HUES48 (cell line): ENCODE data around the gene CDON.

ENCODE experiments used
- H3K27ac ChIP-seq: one replicate; pipeline ENCODE4 v1.7.0; 2013; ENCODE audit warnings: low read depth, low read length, inconsistent platforms
- H3K27me3 ChIP-seq: 2 replicates; pipeline ENCODE4 v1.6.1; 2013; ENCODE audit warnings: mild to moderate bottlenecking, low read length; ENCODE audit not compliant: control insufficient read depth, insufficient read depth
- H3K36me3 ChIP-seq: 2 replicates; pipeline ENCODE4 v1.6.1; 2013; ENCODE audit warnings: low read length; ENCODE audit not compliant: control insufficient read depth, insufficient read depth
- H3K4me1 ChIP-seq: 2 replicates; pipeline ENCODE4 v1.6.1; 2013; ENCODE audit warnings: mild to moderate bottlenecking, low read length; ENCODE audit not compliant: control insufficient read depth, insufficient read depth
- H3K4me3 ChIP-seq: 2 replicates; pipeline ENCODE4 v1.5.1; 2013; ENCODE audit warnings: mild to moderate bottlenecking, low read depth, low read length
- H3K9ac ChIP-seq: 2 replicates; pipeline ENCODE4 v1.6.1; 2013; ENCODE audit warnings: mild to moderate bottlenecking, low read depth, low read length, moderate library complexity
- H3K9me3 ChIP-seq: 2 replicates; pipeline ENCODE4 v1.6.1; 2013; ENCODE audit warnings: low read length; ENCODE audit not compliant: control insufficient read depth, insufficient read depth

The CDON gene

GRCh38 chr11:126011754-126012153 is 50.9 kb downstream of the CDON start:
- H3K27me3 ChIP-seq = no peaks in the 10 kb centered on the region
- no peaks in the 10 kb centered on the region for H3K9me3 ChIP-seq
- peaks cover 53% of the 10 kb centered on the region for H3K36me3 ChIP-seq
- H3K9ac ChIP-seq = no peak overlapping the region
- H3K27ac ChIP-seq = no peak overlapping the region
- no peak overlapping the region for H3K4me3 ChIP-seq
- H3K4me1 ChIP-seq = no peaks in the 10 kb centered on the region

DNA sequence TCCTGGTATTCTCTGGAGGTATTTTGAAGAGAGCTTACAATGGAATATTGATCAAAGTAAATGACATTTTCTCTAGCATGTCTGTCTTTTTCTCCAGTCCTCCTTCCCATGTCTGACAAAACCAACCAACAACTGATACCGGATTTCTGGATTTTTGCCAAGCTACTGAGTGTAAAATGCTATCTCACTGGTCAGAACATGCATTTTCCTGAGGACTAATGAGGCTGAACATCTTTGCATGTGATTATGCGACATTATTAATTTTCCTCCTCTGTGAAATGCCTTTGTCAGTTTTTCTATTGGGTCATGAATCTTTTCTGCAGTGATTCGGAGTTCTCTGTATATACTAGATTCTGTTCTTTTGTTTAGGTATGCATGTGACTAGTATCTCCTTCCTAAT is 51.4 kb downstream of the CDON start:
- H3K36me3 ChIP-seq = peaks cover 52% of the 10 kb centered on the region
- no peaks in the 10 kb centered on the region for H3K27me3 ChIP-seq
- no peak overlapping the region for H3K4me3 ChIP-seq
- no peaks in the 10 kb centered on the region for H3K4me1 ChIP-seq
- H3K9me3 ChIP-seq = no peaks in the 10 kb centered on the region
- no peak overlapping the region for H3K9ac ChIP-seq
- H3K27ac ChIP-seq = no peak overlapping the region

DNA sequence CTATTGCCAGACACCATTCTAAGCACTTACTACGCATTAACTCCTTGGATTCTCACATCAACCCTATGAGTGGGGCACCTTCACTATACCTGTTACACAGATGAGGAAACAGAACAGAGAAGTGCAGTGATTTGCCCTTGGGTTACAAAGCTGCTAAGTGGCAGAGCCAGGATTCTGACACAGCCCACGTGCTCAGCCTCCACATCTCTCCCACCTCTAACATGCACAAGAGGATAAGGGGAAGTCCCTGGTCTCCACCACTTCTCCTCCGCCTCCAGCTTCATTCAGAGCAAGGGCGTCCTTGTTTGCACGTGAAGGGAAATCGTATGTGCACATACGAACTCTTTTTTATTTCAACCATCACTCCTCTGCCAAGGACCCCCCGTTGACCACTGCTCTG is 53.7 kb downstream of the CDON start:
- no peak overlapping the region for H3K4me3 ChIP-seq
- H3K9ac ChIP-seq = no peak overlapping the region
- no peaks in the 10 kb centered on the region for H3K27me3 ChIP-seq
- no peaks in the 10 kb centered on the region for H3K4me1 ChIP-seq
- no peaks in the 10 kb centered on the region for H3K9me3 ChIP-seq
- H3K36me3 ChIP-seq = peaks cover 49% of the 10 kb centered on the region
- H3K27ac ChIP-seq = no peak overlapping the region

- Histone ChIP-seq H3K4me3 (no peak overlapping the region), H3K9me3 (no peaks in the 10 kb centered on the region), H3K27ac (no peak overlapping the region)
Measured at GRCh38 chr11:126007238-126007637, 55.4 kb downstream of the CDON start.

GRCh38 chr11:126006068-126006467 is 56.6 kb downstream of the CDON start:
- Histone ChIP-seq H3K27me3 (no peaks in the 10 kb centered on the region), H3K9me3 (no peaks in the 10 kb centered on the region), H3K4me3 (no peak overlapping the region), H3K4me1 (no peaks in the 10 kb centered on the region), H3K27ac (no peak overlapping the region), H3K36me3 (peaks cover 65% of the 10 kb centered on the region), H3K9ac (no peak overlapping the region)

More at GRCh38 chr11:126007238-126007637, 55.4 kb downstream of the CDON start:
- Histone ChIP-seq H3K9ac (no peak overlapping the region), H3K36me3 (peaks cover 55% of the 10 kb centered on the region), H3K27me3 (no peaks in the 10 kb centered on the region), H3K4me1 (no peaks in the 10 kb centered on the region)

GRCh38 chr11:126002181-126002580 is 60.5 kb downstream of the CDON start:
- H3K9ac ChIP-seq = no peak overlapping the region
- H3K4me3 ChIP-seq = no peak overlapping the region
- no peaks in the 10 kb centered on the region for H3K4me1 ChIP-seq
- H3K36me3 ChIP-seq = peaks cover 84% of the 10 kb centered on the region
- no peak overlapping the region for H3K27ac ChIP-seq
- no peaks in the 10 kb centered on the region for H3K9me3 ChIP-seq
- H3K27me3 ChIP-seq = no peaks in the 10 kb centered on the region

- Histone ChIP-seq H3K9ac (no peak overlapping the region), H3K4me3 (no peak overlapping the region), H3K27me3 (no peaks in the 10 kb centered on the region), H3K27ac (no peak overlapping the region), H3K4me1 (no peaks in the 10 kb centered on the region), H3K9me3 (no peaks in the 10 kb centered on the region), H3K36me3 (peaks cover 71% of the 10 kb centered on the region)
Measured at GRCh38 chr11:125999234-125999880, 63.3 kb downstream of the CDON start.

GRCh38 chr11:125998267-125998666 is 64.4 kb downstream of the CDON start:
- Histone ChIP-seq H3K36me3 (peaks cover 66% of the 10 kb centered on the region), H3K9ac (no peak overlapping the region), H3K4me1 (no peaks in the 10 kb centered on the region; the same call in 1 of the 2 replicates), H3K4me3 (no peak overlapping the region), H3K27me3 (no peaks in the 10 kb centered on the region), H3K27ac (no peak overlapping the region), H3K9me3 (no peaks in the 10 kb centered on the region)

GRCh38 chr11:125995313-125995712 is 67.4 kb downstream of the CDON start:
- H3K27me3 ChIP-seq = no peaks in the 10 kb centered on the region

GRCh38 chr11:125994509-125994908 is 68.2 kb downstream of the CDON start:
- Histone ChIP-seq H3K4me1 (peaks cover 5% of the 10 kb centered on the region), H3K36me3 (peaks cover 38% of the 10 kb centered on the region), H3K27ac (no peak overlapping the region), H3K27me3 (no peaks in the 10 kb centered on the region), H3K9me3 (no peaks in the 10 kb centered on the region), H3K9ac (no peak overlapping the region), H3K4me3 (no peak overlapping the region)

More at GRCh38 chr11:125995313-125995712, 67.4 kb downstream of the CDON start:
- Histone ChIP-seq H3K9me3 (no peaks in the 10 kb centered on the region), H3K4me3 (no peak overlapping the region), H3K4me1 (peaks cover 5% of the 10 kb centered on the region), H3K9ac (no peak overlapping the region), H3K36me3 (peaks cover 40% of the 10 kb centered on the region), H3K27ac (no peak overlapping the region)

DNA sequence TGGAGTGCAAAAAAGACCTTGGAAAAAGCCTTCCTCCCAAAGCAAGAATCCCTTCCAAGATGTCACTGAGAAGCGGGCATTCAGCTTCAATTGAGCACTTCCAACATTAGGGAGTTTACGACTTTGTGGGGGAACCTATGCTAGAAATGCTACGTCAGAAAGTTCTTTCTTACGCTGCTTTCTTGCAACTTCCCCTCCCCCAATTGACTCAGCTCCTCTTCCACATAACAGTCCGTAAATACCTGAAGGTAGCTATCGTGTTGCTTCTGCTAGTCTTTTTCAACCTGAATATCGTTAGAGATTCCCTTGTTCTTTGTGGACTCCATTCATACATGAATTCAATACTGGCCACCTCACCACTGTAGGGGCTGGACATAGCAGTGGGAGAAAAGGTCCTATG is 69.8 kb downstream of the CDON start:
- Histone ChIP-seq H3K4me3 (no peak overlapping the region), H3K9ac (no peak overlapping the region), H3K9me3 (no peaks in the 10 kb centered on the region), H3K27ac (no peak overlapping the region), H3K27me3 (no peaks in the 10 kb centered on the region), H3K36me3 (peaks cover 36% of the 10 kb centered on the region), H3K4me1 (peaks cover 5% of the 10 kb centered on the region)
